ENCODE results near the gene RTN4IP1.

DNA sequence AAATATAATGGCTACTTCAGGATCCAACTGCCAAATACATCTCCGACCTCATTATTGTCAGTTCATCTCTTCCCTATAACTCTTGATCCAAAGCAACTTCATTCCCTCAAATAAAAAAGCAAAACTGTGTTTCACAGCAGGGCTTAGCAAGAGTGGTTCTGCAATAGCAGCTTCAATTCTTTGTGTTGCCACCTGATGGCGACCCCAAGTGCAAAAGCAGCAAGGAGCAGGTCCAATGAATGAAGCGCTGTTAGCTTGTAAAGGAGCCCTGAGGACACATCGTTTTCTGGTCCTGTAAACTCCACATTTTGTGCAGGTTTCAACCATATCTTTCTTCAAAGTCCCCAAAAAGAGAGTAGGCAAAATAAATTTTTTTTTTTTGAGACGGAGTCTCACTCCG lies 19.6 kb downstream of the RTN4IP1 start:
- no peak for TF ChIP-seq FOXP1 (CRISPR knock-in tag; IDR thresholded peaks at IDR 0.05; ENCODE audit: borderline replicate concordance)
- TF ChIP-seq, protein P1, sequence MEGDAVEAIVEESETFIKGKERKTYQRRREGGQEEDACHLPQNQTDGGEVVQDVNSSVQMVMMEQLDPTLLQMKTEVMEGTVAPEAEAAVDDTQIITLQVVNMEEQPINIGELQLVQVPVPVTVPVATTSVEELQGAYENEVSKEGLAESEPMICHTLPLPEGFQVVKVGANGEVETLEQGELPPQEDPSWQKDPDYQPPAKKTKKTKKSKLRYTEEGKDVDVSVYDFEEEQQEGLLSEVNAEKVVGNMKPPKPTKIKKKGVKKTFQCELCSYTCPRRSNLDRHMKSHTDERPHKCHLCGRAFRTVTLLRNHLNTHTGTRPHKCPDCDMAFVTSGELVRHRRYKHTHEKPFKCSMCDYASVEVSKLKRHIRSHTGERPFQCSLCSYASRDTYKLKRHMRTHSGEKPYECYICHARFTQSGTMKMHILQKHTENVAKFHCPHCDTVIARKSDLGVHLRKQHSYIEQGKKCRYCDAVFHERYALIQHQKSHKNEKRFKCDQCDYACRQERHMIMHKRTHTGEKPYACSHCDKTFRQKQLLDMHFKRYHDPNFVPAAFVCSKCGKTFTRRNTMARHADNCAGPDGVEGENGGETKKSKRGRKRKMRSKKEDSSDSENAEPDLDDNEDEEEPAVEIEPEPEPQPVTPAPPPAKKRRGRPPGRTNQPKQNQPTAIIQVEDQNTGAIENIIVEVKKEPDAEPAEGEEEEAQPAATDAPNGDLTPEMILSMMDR (IDR thresholded peaks at IDR 0.05) = no peak

Measured in WTC11 (cell line).